Activated CD4-positive, CD25-positive, alpha-beta regulatory T cell (primary cell): Measurements from ENCODE around the gene FRS2.
A peak's percentile ranks its signal among the peaks of the same experiment; 100 is the strongest.

Source experiments
- DNase-seq, 4 experiments: peaks; one replicate each; lab custom pipeline; 2025; lab: John Stamatoyannopoulos, UW

The FRS2 gene

DNA sequence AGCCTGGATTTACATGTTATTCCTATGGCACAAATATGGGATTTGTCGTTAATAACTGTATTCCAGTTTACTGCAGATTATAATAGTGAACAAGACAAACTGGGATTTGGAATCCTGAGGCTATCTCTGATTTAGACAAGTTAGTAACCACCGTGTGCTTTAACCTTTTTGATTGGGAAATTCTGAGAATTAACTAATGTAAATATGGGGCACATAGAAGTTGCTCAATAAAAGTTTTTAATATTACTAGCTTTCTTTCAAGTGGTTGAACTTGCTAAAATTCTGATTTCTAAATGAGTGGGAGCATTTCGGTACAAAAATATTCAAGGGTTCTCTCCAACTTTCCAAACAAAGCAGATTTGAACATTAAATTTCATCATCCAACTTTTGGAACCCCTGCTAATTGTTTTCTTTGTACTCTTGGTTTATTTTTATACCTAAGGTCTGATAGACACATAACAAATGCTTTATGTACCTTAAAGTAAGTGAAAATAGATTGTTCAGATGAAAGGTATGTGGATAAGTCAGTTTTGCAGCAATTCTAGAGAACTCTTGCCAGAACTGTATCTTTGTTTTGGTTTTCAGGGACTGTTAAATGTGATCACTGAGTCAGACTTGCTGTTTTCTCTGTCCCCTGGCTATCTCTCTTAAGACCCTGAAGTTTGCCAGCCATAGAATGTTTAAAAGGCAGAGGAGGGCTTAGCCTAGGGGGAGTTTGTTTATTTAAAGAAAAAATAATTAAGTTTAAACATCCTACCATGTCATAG, 57.5 kb downstream of the FRS2 start:
- no peak for DNase-seq

DNA sequence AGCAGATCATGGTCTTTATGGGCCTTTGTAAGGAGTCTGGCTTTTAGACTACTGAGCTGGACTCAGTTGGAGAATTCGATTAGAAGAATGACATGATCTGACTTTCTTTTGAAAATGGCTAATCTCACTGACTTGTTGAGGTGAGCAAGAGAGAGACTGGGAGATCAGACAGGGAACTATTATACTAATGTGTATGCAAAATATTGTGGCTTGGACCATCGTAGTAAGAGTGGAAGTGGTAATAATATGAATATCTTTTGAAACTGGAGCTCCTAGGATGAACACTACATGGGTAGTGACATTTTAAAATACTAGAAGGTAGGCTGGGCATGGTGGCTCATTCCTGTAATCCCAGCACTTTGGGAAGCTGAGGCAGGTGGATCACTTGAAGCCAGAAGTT, 58.8 kb downstream of the FRS2 start:
- DNase-seq: no peak

DNA sequence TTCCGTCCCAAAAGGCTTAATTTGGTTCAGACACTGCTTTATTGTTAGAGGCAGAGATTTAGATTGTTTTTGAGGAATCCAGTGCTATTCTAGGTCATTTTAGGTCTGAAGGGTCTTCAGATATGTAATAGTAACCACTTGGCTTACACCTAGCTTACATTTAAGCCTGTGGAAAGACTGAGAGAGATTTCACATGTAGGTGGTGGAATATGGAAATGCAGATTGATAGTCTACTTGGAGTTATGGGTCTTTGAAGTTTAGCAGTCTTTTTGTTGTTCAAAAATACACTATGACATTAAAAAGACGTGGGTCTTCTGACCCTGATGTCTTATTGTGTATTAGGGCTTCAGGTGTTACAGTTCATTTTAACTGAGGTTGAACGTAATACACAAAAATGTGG, 63.7 kb downstream of the FRS2 start:
- DNase-seq: no peak

DNA sequence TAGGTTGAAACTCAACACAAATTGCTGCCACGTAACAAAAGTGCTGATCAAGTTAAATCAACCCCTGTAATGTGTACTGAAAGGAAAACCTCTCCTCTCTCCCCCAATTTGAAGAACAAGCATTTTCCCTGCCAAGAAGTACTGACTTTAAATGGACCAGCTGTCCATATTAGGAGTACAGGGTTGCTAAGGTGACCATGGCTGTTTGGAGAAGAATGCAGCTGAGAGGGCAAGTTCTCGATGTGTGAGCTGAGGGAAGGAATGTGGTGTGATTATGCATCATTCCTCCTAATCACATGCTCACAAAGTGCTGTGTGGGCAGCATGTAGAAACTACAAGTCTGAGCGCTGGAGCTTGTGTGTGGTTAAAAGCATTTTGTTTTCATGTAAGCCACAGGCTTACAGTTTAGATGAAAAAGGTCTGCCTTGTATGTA, 64.2 kb downstream of the FRS2 start:
- no peak for DNase-seq

DNA sequence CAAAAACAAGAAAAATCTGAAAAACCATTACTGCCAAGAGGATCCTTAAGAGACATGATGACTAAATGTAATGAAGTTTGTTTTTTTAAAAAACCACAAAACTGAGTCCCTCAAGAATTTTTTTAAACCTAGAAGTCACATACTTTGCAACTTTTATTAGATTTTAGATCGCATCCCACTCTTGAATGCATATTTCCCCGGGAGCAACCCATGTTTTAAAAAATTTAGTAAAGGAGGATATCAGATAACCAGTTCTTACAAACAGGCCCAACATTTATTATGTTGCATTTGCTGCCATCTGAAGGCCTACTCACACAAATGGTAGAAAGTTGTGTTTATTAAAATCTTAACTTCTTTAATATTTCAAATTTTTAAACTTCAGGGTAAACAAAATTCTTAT, 70.8 kb downstream of the FRS2 start:
- DNase-seq: no peak

DNA sequence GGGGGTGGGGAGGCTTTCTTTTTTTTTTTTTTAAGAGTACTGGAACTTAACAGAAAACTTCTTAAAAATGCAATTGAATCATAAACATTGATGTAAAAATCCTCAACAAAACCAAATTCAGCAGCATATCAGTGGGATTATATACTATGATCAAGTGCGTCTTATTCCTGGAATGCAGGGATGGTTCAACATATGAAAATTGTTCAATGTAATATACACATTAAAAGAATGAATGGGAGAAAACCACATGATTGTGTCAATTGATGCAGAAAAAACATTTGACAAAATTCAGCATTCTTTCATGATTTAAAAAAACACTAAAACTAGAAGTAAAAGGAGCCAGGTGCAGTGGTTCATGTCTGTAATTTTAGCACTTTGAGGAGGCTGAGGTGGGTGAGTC, 73.9 kb downstream of the FRS2 start:
- DNase-seq: no peak

DNA sequence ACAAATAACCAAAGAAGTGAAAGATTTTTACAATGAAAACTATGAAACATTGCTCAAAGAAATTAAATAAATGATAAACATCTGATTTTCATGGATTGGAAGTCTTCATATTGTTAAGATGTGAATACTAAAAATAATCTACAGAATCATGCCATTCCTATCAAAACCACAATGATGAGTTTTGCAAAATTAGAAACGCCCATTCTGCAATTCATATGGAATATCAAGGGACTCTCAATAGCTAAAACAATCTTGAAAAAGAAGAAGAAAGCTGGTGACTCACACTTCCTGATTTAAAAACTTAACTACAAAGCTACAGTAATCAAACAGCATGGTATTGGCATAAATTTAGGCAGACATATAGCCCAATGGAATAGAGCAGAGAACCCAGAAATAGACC, 74.9 kb downstream of the FRS2 start:
- DNase-seq: no peak

DNA sequence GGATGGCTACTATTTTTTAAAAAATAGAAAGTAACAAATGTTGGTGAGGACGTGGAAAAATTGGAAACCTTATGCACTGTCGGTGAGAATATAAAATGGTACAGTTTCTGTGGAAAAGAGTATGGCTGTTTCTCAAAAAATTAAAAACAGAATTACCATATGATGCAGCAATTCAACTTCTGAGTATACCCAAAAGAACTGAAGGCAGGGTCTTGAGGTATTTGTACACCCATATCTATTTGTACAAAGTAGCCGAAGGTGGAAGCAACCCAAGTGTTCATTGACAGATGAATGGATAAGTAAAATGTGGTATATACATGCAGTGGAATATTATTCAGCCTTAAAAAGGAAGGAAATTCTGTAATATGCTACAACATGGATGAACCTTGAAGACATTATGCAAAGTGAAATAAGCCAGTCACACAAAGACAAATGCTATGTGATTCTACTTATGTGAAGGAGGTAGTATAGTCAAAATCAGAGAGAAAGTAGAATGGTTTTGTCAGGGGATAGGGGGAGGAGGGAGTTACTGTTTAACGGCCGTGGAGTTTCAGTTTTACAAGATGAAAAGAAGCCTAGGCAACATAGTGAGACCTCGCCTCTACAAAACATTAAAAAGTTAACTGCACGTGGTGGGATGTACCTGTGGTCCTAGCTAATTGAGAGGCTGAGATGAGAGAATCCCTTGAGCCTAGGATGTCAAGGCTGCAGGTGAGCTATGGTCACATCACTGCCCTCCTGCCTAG, 76.7 kb downstream of the FRS2 start:
- DNase-seq: no peak

DNA sequence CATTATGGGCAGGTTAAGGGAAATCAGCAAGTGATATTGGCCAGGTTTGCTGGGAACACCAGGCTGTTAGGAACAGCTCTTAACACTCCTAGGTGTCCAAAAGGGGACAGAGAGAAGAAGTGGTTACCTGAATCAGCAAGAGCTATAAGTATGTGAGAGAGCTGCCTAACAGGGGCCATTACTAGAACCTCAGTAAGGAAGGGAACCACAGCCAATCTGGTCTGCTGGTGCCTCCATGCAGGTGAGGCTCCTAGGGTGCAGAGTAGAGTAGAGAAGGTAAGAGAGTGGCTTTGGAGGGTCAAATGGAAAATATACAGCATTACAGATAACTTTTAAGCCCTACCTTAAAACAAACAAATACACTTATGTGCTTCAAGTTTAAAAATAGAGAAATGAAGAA, 78.5 kb downstream of the FRS2 start:
- DNase-seq: no peak

DNA sequence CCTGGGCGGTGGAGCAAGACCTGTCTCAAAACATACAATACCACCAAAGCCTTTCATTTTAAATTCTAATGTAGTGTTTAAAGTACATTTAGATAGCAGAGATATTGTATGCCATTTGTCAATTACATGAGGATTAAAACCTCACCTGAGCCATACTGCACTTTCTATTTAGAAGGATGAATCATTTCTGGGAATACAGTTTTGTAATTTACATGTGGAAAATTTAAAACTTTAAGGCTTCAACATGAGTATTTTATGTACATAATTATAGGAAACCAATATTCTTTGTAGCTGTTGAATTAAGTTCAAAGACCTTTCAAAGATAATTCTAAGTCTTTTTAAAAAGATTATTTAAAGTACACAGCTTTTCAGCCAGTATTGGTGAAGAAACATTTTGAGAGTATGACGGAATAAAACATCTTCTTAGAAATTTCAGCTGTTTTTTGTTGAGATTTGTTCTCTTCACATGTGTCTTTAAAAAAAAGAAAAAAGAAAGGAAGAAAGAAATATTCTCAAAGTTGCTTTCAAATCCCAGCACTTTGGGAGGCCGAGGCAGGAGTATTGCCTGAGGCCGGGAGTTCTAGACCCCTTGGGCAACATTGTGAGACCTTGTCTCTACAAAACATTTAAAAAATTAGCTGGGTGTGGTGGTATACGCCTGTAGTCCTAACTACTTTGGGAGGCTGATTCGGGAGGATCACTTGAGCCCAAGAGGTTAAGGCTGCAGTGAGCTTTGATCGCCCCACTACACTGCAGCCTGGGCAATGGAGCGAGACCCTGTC, 80.6 kb downstream of the FRS2 start:
- DNase-seq: no peak

DNA sequence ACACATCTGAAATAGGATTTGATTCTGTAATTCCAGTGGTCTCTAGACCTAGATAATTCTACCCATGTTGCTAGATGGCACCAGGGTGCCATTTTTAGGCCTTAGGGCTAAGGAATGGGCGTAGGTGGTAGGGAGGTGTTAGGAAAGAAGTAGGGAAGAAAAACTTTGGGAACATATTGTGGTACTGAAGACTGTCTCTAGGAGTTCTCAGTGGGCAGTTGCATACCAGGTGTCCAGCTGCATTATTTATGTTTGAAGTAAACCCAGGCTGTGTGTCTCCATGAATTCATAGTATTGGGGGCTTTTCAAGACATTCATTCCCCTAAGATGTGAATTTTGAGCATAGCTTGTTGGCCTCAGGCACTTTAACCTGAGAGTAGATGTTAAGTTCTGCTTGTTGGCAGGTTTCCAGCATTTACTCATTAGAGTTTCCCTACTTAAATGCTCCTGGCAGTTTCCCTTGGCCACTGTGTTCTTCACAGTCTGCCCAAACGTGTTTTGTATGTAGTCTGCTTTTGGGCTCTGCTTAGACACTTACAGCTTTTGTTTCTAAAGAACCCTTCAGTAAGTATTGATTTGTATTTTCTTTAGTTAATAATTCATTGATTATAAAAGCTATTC, 83.5 kb downstream of the FRS2 start:
- no peak for DNase-seq

DNA sequence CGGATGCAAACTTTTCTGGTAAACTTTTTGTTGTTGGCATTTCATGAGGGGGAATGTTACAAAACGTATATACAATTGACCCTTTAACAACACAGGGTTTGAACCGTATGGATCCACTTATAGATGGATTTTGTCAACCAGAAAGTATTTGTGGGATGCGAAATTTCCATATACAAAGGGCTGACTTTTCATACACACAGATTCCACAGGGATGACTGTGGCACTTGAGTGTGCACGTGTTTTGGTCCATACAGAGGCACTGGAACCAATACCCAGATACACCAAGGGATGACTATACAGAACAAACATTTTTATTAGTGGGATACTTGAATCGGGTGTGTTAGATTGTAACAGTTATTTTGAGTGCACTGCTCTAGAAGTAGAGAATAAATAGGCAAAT, 85.3 kb downstream of the FRS2 start:
- no peak for DNase-seq

DNA sequence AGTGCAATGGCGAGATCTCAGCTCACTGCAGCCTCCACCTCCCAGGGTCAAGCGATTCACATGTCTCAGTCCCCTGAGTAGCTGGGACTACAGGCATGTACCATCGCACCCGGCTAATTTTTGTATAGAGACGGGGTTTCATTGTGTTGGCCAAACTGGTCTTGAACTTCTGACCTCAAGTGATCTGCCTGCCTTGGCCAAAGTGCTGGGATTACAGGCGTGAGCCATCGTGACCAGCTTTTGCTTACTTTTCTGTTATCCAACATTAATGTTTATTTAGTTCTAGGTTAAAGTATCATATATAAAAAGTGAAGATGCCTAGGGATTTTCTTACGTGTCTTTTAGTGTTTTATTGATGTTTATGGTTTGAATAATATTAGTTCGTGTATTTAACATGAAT, 86.2 kb downstream of the FRS2 start:
- DNase-seq: no peak

DNA sequence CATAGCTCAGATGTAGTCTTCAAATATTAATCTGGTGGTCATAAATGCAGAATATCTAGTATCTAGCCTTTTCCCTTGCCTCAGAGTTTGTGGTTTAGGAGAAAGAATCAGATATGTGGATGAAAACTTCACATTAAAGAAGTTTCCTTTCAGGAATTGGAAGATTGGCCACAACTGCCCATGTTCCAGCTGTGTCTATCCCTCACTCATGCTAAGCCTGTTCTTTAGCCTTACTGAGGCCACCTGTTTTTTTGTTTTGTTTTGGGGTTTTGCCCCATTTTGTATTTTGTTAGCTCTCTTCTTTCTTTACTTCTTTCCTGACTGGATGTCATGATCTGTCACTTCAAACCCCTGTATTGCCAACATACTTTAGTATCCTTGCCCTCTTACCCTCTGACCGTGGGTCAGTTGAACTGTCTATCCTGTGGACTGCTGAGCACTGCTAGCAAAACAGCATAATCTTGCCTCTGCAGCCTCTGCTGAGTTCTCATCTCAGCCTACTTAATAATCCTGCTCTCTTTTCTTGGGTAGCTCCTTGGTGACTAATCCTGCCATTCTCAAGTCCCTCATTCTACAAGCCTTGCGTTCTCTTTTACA, 93.1 kb downstream of the FRS2 start:
- no peak for DNase-seq

DNA sequence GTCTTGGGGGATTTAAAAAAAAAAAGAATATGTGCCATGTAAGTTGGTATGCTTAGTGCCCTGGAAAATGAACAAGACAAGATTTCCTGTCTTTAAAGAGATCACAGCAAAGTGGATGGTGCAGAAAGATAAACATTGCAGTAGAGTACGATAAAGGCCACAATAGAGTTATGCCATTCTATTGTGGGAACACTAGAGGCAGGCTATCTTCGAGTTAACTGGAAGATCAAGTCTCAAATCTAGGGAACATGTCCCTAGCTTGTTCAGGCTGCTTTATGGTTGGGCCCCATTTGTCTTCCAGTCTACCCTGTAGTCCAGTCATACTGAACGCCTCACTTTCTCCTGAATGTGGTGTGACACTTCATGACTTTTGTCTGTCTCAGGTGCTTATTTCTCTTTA, 96.4 kb downstream of the FRS2 start:
- DNase-seq: no peak

DNA sequence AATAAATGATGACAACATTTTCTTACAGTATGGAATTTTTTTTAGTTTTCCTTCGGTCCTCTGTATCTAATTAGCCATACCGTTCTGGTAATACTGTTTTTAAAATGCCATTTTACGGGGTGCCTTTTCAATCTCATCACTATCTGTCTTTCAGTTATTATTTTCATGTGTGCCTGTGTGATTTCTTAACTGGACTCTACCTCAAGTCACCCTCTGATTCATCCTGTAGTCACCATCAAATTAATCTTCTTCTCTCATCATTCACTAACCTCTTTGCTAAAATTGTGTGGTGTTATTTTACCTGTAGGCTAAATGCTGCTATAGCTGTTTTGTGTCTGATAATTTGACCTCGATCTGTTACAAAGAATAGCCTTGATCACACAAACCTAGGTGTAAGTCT, 99.0 kb downstream of the FRS2 start:
- no peak for DNase-seq

DNA sequence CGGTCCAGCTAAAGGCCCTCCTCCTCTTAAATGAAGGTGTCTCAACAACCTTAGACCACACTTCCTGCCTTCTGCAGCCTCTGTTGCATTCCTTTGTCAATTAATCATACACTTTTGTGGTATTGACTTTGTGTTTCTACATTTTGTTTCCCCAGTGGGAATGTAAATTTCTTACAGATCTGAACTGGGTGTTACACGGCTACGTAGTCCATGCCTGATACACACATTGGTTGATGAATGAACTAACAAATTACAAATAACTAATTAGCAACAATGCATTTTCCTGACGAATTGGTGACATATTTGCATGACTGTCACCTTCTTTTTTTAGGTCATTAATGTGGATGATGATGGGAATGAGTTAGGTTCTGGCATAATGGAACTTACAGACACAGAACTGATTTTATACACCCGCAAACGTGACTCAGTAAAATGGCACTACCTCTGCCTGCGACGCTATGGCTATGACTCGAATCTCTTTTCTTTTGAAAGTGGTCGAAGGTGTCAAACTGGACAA, 99.9 kb downstream of the FRS2 start:
- DNase-seq: no peak

DNA sequence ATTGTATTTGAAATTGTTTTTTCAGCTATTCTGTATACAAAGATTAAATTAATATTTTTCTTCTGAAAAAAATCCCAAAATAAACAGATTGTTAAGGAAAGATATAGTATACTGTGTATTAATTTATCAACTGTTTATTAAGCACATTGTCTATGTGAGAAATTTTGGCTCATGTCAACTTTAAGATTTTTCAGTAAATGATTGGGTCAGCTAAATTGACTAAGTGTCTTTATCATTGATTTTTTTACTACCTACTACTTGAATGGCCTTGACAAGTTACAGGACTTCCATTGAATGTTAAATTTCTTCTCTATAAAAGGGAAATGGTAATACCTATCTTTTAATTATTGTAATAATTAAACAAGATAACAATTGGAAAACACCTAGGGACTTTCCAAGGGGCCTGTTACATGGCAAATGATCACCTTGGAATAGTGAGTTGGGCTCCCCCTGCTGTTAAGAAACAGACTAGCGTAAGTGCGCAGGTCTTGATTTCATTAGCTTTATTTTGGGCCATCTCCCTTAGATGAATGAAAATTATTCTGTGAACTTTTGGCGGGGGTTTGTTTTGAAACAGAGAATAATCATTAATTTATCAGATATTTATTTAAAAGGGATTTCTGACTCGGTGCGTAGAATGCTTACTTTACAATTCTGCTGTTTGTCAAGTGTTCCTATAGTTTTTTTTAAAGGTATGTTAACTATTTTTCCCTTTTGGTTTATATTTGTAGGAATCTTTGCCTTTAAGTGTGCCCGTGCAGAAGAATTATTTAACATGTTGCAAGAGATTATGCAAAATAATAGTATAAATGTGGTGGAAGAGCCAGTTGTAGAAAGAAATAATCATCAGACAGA, 100.6 kb downstream of the FRS2 start:
- DNase-seq: peak in 2 of 4 experiments; percentile 6 to 13

DNA sequence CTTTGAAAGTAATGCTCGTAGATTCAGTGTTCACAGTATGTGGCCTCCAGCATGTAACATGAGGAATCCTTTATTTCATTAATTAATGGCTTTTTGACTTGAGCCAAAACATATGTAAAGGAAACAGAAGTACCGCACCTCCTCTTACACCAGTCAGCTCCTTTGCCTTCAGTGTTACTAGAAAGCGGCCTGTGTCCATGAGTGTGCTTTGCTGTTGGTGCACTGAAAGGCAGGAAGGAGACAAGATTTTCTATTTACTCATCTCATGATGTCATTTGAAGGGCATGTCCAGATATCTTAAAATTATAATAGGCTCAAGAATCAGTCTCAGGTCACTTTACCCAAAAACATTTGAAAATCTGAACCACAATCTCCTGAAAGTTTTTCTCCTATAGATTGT, 105.2 kb downstream of the FRS2 start:
- DNase-seq: no peak

DNA sequence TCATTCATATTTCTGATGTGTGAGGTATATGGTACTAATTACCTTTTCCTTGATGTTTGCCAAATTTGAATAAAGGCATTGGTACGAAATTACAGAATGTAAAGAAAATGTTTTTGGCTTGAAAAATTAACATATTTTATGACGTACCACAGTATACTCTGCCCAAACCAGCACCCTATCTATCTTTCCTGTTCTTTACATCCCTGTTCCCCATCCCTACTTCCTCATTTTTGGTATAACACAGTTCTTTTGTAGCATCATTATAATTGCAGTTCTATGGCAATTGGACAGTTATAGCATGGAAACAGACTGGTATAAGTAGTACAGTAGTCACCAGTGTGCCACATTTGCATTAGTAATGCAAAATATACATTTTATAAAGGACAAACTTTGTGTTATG, 108.1 kb downstream of the FRS2 start:
- DNase-seq: no peak

DNA sequence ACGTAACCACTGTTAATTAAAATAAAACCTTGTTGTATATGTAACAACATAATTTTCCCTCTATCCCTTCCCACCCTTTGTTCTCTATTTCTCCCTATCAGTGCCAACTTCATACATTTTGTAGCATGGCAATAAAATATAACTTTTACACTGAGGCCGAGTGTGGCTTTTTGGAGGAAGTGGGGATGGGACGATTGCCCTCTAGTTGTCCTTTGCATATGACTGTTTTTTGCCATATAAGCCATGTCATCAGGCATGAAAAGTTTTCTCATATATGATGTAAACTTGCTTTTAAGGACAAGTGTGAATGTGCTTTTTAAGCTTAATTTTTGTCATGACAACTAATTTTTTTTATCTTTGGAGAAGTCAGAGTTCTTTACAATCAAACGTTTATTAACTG, 108.8 kb downstream of the FRS2 start:
- no peak for DNase-seq
